ENCODE data around the gene FOXP4. TPM values are rescaled to one million over a fixed set of nuclear protein-coding genes. Genes with fewer than 3 reads are reported as not detected.

FOXP4 gene
- polyA plus RNA-seq, 1 of the 3 experiments (the other 2 are of a cell fraction), result 7.3 TPM

DNA sequence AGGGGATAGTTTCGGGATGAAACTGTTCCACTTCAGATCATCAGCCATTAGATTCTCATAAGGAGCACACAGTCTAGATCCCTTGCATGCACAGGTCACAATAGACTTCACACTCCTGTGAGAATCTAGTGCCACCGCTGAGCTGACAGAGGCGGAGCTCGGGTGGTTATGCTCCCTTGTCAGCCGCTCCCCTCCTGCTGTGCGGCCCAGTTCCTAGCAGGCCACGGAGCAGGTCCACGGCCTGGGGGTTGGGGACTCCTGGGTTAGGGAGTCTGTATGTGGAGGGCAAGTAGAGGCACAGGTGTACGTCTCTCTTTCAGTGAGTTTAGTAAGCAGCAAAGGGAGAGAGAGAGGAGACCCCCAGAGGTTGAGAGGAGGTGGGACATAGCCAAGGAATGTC lies 61.6 kb downstream of the FOXP4 start:
- CTCF ChIA-PET, result interaction anchor here (20.7 kb wide), 1 partner anchor 79 kb away, joined by 504 read pairs; no protein-coding TSS in a partner anchor
- Histone ChIP-seq H3K4me3 (ENCODE audit: low read depth in 2 of 2, low read length in 1 of 2) (no peak overlapping the region), H3K27me3 (ENCODE audit: insufficient read depth) (no peaks in the 10 kb centered on the region), H3K36me3 (replicated peaks in 1 of 2; ENCODE audit: control insufficient read depth in 1 of 2, insufficient read depth in 2 of 2, low read length in 1 of 2) (no peaks in the 10 kb centered on the region), H3K9me3 (no peaks in the 10 kb centered on the region), H3K4me2 (no peak overlapping the region), H4K20me1 (ENCODE audit: insufficient read depth) (no peaks in the 10 kb centered on the region), H3K27ac (ENCODE audit: low read depth in 2 of 2, low read length in 1 of 2) (no peak overlapping the region), H3K4me1 (ENCODE audit: control insufficient read depth in 1 of 2, insufficient read depth in 2 of 2, low read depth in 1 of 2, low read length in 1 of 2) (peaks cover 0 to 2% of the 10 kb centered on the region in 2 experiments; a peak in 1 of 4 replicates), H3K9me2 (no peaks in the 10 kb centered on the region), H3F3A (replicated peaks; ENCODE audit: insufficient read depth) (no peaks in the 10 kb centered on the region), H3K9ac (no peak overlapping the region), H2AFZ (ENCODE audit: low read depth) (no peak overlapping the region), H3K79me2 (ENCODE audit: insufficient read depth) (no peaks in the 10 kb centered on the region)
- DNase-seq, result no peak
- 88% methylated on average over 9 of the region's 9 CpGs for WGBS (ENCODE audit: low lambda C conversion rate)
- TF ChIP-seq YY1 (IDR thresholded peaks at IDR 0.05; ENCODE audit: low read depth) (no peak), RFX5 (IDR thresholded peaks at IDR 0.05; ENCODE audit: low read length) (no peak), RCOR1 (IDR thresholded peaks at IDR 0.05; ENCODE audit: low read length) (no peak)
- TF ChIP-seq, protein P1, sequence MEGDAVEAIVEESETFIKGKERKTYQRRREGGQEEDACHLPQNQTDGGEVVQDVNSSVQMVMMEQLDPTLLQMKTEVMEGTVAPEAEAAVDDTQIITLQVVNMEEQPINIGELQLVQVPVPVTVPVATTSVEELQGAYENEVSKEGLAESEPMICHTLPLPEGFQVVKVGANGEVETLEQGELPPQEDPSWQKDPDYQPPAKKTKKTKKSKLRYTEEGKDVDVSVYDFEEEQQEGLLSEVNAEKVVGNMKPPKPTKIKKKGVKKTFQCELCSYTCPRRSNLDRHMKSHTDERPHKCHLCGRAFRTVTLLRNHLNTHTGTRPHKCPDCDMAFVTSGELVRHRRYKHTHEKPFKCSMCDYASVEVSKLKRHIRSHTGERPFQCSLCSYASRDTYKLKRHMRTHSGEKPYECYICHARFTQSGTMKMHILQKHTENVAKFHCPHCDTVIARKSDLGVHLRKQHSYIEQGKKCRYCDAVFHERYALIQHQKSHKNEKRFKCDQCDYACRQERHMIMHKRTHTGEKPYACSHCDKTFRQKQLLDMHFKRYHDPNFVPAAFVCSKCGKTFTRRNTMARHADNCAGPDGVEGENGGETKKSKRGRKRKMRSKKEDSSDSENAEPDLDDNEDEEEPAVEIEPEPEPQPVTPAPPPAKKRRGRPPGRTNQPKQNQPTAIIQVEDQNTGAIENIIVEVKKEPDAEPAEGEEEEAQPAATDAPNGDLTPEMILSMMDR (IDR thresholded peaks at IDR 0.05), result no peak
- POLR2A ChIA-PET, result no interaction called here

DNA sequence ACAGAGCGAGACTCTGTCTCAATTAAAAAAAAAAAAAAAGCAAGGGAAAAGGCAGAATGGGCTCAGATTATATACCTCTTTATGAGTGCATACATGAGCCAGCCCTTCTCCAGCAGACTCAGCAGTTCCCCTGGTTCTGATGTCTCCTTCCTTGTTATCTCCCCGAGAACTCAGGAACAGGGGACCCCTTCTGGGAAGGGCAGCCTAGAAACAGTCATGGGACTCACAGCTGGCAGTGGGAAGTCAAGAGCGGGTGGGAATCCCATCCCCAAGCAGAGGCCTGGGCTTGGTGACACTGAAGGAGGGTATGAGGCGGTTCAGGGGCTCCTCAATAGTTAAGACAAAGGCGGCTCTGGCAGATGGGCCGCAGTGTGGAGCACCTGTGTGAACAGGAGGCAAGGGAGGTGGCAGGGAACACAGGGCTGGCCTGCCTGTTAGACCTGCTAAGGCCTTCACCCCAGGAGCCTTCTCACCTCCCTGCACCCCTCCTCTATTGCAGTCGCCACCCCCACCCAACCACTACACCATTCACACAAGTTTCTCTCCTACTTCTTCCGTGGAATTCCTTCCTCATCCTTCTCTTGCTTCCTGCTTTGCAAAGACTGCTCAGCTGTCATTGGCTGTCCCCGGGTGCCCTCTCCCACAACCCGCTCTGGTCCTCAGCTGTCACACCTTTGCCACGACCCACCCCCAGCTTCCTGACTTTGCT lies 62.4 kb downstream of the FOXP4 start:
- H3K27me3 ChIP-seq (ENCODE audit: insufficient read depth), result no peaks in the 10 kb centered on the region
- no peaks in the 10 kb centered on the region for H3K9me3 ChIP-seq
- TF ChIP-seq TCF12 (IDR thresholded peaks at IDR 0.05), result no peak
- no peak for TF ChIP-seq NRF1 (IDR thresholded peaks at IDR 0.05; ENCODE audit: low read depth, low read length)
- TF ChIP-seq, protein P2, sequence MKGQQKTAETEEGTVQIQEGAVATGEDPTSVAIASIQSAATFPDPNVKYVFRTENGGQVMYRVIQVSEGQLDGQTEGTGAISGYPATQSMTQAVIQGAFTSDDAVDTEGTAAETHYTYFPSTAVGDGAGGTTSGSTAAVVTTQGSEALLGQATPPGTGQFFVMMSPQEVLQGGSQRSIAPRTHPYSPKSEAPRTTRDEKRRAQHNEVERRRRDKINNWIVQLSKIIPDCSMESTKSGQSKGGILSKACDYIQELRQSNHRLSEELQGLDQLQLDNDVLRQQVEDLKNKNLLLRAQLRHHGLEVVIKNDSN (IDR thresholded peaks at IDR 0.05; ENCODE audit: borderline replicate concordance, low read depth), result no peak
- no peaks in the 10 kb centered on the region for H3F3A ChIP-seq (replicated peaks; ENCODE audit: insufficient read depth)
- CTCF ChIA-PET, result interaction anchor here (20.7 kb wide), 1 partner anchor 78 kb away, joined by 504 read pairs; no protein-coding TSS in a partner anchor
- no peaks in the 10 kb centered on the region for H4K20me1 ChIP-seq (ENCODE audit: insufficient read depth)
- no peaks in the 10 kb centered on the region for H3K36me3 ChIP-seq (replicated peaks in 1 of 2; ENCODE audit: control insufficient read depth in 1 of 2, insufficient read depth in 2 of 2, low read length in 1 of 2)
- H3K79me2 ChIP-seq (ENCODE audit: insufficient read depth), result no peaks in the 10 kb centered on the region
- H3K4me3 ChIP-seq (ENCODE audit: low read depth in 2 of 2, low read length in 1 of 2), result no peak overlapping the region
- no peak for DNase-seq
- POLR2A ChIA-PET, result no interaction called here
- no peak overlapping the region for H2AFZ ChIP-seq (ENCODE audit: low read depth)
- no peak overlapping the region for H3K27ac ChIP-seq (ENCODE audit: low read depth in 2 of 2, low read length in 1 of 2)
- H3K9ac ChIP-seq, result no peak overlapping the region
- no peaks in the 10 kb centered on the region for H3K9me2 ChIP-seq
- H3K4me2 ChIP-seq, result no peak overlapping the region
- no peaks in the 10 kb centered on the region for H3K4me1 ChIP-seq (ENCODE audit: control insufficient read depth in 1 of 2, insufficient read depth in 2 of 2, low read depth in 1 of 2, low read length in 1 of 2)
- 77% methylated on average over 10 of the region's 11 CpGs for WGBS (ENCODE audit: low lambda C conversion rate)

DNA sequence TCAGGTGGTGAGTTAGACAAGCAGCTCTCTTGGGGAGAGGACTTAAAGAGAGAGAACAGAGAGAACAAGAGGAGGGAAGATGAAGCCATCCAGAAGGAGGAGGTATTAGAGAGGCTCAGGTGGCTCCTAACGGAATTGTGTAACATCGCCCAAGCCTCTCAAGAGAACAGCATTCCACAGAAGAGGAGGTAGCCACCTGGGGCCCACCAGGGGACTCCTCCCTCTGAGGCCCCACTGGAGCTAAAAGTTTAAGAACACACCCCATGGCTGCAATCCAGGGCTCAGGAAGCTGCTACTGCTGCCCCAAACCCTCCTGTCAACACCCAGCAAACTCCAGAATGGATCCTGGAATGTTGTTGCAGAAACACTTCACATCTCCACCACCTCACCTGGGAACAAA lies 68.5 kb downstream of the FOXP4 start:
- H4K20me1 ChIP-seq (ENCODE audit: insufficient read depth), result no peaks in the 10 kb centered on the region
- H3K79me2 ChIP-seq (ENCODE audit: insufficient read depth), result no peaks in the 10 kb centered on the region
- H3K9me3 ChIP-seq, result no peaks in the 10 kb centered on the region
- H3K27ac ChIP-seq (ENCODE audit: low read depth in 2 of 2, low read length in 1 of 2), result no peak overlapping the region
- no peak overlapping the region for H2AFZ ChIP-seq (ENCODE audit: low read depth)
- TF ChIP-seq, protein P3, sequence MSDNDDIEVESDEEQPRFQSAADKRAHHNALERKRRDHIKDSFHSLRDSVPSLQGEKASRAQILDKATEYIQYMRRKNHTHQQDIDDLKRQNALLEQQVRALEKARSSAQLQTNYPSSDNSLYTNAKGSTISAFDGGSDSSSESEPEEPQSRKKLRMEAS (IDR thresholded peaks at IDR 0.05; ENCODE audit: low read depth), result no peak
- TF ChIP-seq CHD2 (IDR thresholded peaks at IDR 0.05; ENCODE audit: low read length, partially characterized antibody), result no peak
- TF ChIP-seq, protein P4, sequence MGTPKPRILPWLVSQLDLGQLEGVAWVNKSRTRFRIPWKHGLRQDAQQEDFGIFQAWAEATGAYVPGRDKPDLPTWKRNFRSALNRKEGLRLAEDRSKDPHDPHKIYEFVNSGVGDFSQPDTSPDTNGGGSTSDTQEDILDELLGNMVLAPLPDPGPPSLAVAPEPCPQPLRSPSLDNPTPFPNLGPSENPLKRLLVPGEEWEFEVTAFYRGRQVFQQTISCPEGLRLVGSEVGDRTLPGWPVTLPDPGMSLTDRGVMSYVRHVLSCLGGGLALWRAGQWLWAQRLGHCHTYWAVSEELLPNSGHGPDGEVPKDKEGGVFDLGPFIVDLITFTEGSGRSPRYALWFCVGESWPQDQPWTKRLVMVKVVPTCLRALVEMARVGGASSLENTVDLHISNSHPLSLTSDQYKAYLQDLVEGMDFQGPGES (IDR thresholded peaks at IDR 0.05; ENCODE audit: low read depth, low read length), result no peak
- CTCF ChIA-PET, result interaction anchor here (0.7 to 3.1 kb wide), 7 partner anchors 11 to 247 kb away, joined by 3 to 20 read pairs (median 4); partner anchors contain the start of gene TFEB
- H3K36me3 ChIP-seq (replicated peaks in 1 of 2; ENCODE audit: control insufficient read depth in 1 of 2, insufficient read depth in 2 of 2, low read length in 1 of 2), result no peaks in the 10 kb centered on the region
- no peak overlapping the region for H3K4me3 ChIP-seq (ENCODE audit: low read depth in 2 of 2, low read length in 1 of 2)
- H3K27me3 ChIP-seq (ENCODE audit: insufficient read depth), result no peaks in the 10 kb centered on the region
- no peaks in the 10 kb centered on the region for H3K9me2 ChIP-seq
- WGBS (ENCODE audit: low lambda C conversion rate), result 85% methylated on average over 2 of the region's 2 CpGs
- no peak for DNase-seq
- no peak overlapping the region for H3K9ac ChIP-seq
- no peak overlapping the region for H3K4me2 ChIP-seq
- H3K4me1 ChIP-seq (ENCODE audit: control insufficient read depth in 1 of 2, insufficient read depth in 2 of 2, low read depth in 1 of 2, low read length in 1 of 2), result no peaks in the 10 kb centered on the region
- no peaks in the 10 kb centered on the region for H3F3A ChIP-seq (replicated peaks; ENCODE audit: insufficient read depth)
- POLR2A ChIA-PET, result interaction anchor here (0.7 kb wide), 1 partner anchor 67 kb away, joined by 3 read pairs; no protein-coding TSS in a partner anchor
